T-helper 17 cell (primary cell): ENCODE data around the gene TDRD9. TPM values are rescaled to one million over a fixed set of nuclear protein-coding genes. Genes with fewer than 3 reads are reported as not detected.

Experiments used
- ATAC-seq: fragments of 150-1000 bp; cut with Tn5 transposase; 2 replicates; pipeline ENCODE4 v1.10.0; 2021; ENCODE audit warnings: mild to moderate bottlenecking, moderate library complexity
- DNase-seq, 3 donors: peaks; one replicate each; pipeline versions ENCODE4 v3.0.0 to v3.0.0-alpha.2; 2020 to 2021
- H3K9me3 ChIP-seq: one replicate; pipeline ENCODE4 v1.7.0; 2013; ENCODE audit warnings: low read length, mild to moderate bottlenecking; ENCODE audit not compliant: control insufficient read depth, poor library complexity, severe bottlenecking
- H3K27ac Mint-ChIP-seq: one replicate; pipeline ENCODE4 v1.8.0; 2022; ENCODE audit warnings: mild to moderate bottlenecking, moderate library complexity, mixed read lengths
- H3K27me3 Mint-ChIP-seq: one replicate; pipeline ENCODE4 v1.8.0; 2022; ENCODE audit warnings: mixed read lengths
- H3K36me3 Mint-ChIP-seq: one replicate; pipeline ENCODE4 v1.8.0; 2022; ENCODE audit warnings: low read depth, mixed read lengths
- H3K4me1 Mint-ChIP-seq: one replicate; pipeline ENCODE4 v1.8.0; 2022; ENCODE audit warnings: mild to moderate bottlenecking, mixed read lengths
- H3K4me3 Mint-ChIP-seq: one replicate; pipeline ENCODE4 v1.8.0; 2022; ENCODE audit warnings: mild to moderate bottlenecking, moderate library complexity, mixed read lengths
- total RNA-seq, 4 donors: library from RNA in 2 of 4; stranded (reverse) in 2 of 4; gene quantifications; one replicate each; pipeline ENCODE4 v1.2.3 and lab custom pipeline; 2022 to 2026

Gene TDRD9
- total RNA-seq, 2 donors from 2014 or later = 1.0 TPM; not detected in 1

GRCh38 chr14:103989964-103990363, 61.7 kb downstream of the TDRD9 start:
- peaks cover 3% of the 10 kb centered on the region for H3K4me1 Mint-ChIP-seq
- DNase-seq = no peak
- peaks cover 32% of the 10 kb centered on the region for H3K27me3 Mint-ChIP-seq
- no peak for ATAC-seq
- no peak overlapping the region for H3K27ac Mint-ChIP-seq
- peaks cover 2% of the 10 kb centered on the region for H3K36me3 Mint-ChIP-seq
- no peaks in the 10 kb centered on the region for H3K9me3 ChIP-seq
- no peak overlapping the region for H3K4me3 Mint-ChIP-seq

- peaks cover 3% of the 10 kb centered on the region for H3K4me1 Mint-ChIP-seq
- no peak overlapping the region for H3K4me3 Mint-ChIP-seq
- no peaks in the 10 kb centered on the region for H3K9me3 ChIP-seq
- DNase-seq (no peak), ATAC-seq (no peak)
- H3K27me3 Mint-ChIP-seq = peaks cover 39% of the 10 kb centered on the region
- H3K27ac Mint-ChIP-seq = no peak overlapping the region
- peaks cover 2% of the 10 kb centered on the region for H3K36me3 Mint-ChIP-seq
Observed at GRCh38 chr14:103994535-103995184, 66.4 kb downstream of the TDRD9 start.

GRCh38 chr14:103995876-103996275, 67.6 kb downstream of the TDRD9 start:
- no peak overlapping the region for H3K27ac Mint-ChIP-seq
- H3K27me3 Mint-ChIP-seq = peaks cover 30% of the 10 kb centered on the region
- H3K4me3 Mint-ChIP-seq = no peak overlapping the region
- no peak for ATAC-seq
- peaks cover 3% of the 10 kb centered on the region for H3K4me1 Mint-ChIP-seq
- DNase-seq = no peak
- H3K9me3 ChIP-seq = no peaks in the 10 kb centered on the region
- H3K36me3 Mint-ChIP-seq = peaks cover 2% of the 10 kb centered on the region

- Mint-ChIP-seq H3K27ac (no peak overlapping the region), H3K4me3 (no peak overlapping the region), H3K4me1 (peaks cover 3% of the 10 kb centered on the region), H3K36me3 (peaks cover 2% of the 10 kb centered on the region), H3K27me3 (peaks cover 33% of the 10 kb centered on the region)
- ATAC-seq (no peak), DNase-seq (no peak)
- no peaks in the 10 kb centered on the region for H3K9me3 ChIP-seq
Observed at GRCh38 chr14:103997391-103997790, 69.1 kb downstream of the TDRD9 start.

- ATAC-seq (no peak), DNase-seq (no peak)
- Mint-ChIP-seq H3K27ac (no peak overlapping the region), H3K27me3 (peaks cover 36% of the 10 kb centered on the region), H3K4me1 (peaks cover 3% of the 10 kb centered on the region), H3K36me3 (peaks cover 2% of the 10 kb centered on the region), H3K4me3 (no peak overlapping the region)
- H3K9me3 ChIP-seq = no peaks in the 10 kb centered on the region
Observed at GRCh38 chr14:103998027-103998426, 69.8 kb downstream of the TDRD9 start.

- Mint-ChIP-seq H3K4me1 (no peaks in the 10 kb centered on the region), H3K27ac (no peak overlapping the region), H3K4me3 (no peak overlapping the region), H3K36me3 (no peaks in the 10 kb centered on the region), H3K27me3 (peaks cover 25% of the 10 kb centered on the region)
- no peak for DNase-seq
- ATAC-seq = no peak
- H3K9me3 ChIP-seq = no peaks in the 10 kb centered on the region
Observed at GRCh38 chr14:103999795-104000440, 71.7 kb downstream of the TDRD9 start.

DNA sequence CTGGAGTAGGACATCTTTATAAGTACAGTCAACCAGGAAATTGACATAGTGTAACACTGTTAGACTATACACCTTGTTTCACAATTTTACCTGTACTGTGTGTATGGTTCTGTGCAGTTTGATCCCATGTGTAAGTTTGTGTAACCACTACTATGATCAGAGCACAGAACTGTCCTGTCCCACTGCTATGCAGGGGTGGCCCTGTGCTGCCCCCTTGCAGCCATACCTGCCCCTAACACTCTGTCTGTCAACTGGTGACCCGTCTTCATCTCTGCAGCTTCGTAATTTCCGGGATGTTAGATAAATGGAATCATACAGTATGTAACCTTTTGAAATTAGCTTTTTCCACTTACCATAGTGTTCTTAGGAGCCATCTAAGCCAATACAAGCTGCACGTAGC, 72.7 kb downstream of the TDRD9 start:
- Mint-ChIP-seq H3K4me1 (peaks cover 5% of the 10 kb centered on the region), H3K36me3 (peaks cover 3% of the 10 kb centered on the region), H3K27ac (no peak overlapping the region), H3K4me3 (no peak overlapping the region), H3K27me3 (peaks cover 36% of the 10 kb centered on the region)
- DNase-seq (no peak), ATAC-seq (no peak)
- no peaks in the 10 kb centered on the region for H3K9me3 ChIP-seq

DNA sequence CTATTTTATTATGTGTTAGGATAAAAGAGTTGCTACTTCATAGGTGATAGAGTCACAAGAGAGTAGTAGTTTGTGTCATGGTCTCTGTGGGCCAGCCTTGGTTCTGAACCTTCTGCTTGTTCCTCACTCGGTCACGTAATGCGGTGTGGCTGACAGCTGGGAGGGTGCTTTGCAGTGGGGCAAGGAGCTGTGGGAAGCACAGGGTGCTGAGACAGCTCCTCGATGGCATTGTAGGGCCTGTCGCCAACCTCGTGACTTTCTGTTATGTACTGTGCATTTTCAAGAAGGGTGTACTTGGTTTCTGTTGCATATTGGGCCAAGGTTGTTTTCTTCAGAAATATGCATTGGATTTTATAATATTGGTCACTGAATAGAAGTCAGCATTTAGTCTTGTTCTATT, 75.4 kb downstream of the TDRD9 start:
- DNase-seq = no peak
- H3K9me3 ChIP-seq = no peaks in the 10 kb centered on the region
- no peak overlapping the region for H3K4me3 Mint-ChIP-seq
- H3K27me3 Mint-ChIP-seq = peaks cover 43% of the 10 kb centered on the region
- H3K27ac Mint-ChIP-seq = no peak overlapping the region
- H3K36me3 Mint-ChIP-seq = peaks cover 3% of the 10 kb centered on the region
- H3K4me1 Mint-ChIP-seq = peaks cover 5% of the 10 kb centered on the region
- ATAC-seq = no peak

DNA sequence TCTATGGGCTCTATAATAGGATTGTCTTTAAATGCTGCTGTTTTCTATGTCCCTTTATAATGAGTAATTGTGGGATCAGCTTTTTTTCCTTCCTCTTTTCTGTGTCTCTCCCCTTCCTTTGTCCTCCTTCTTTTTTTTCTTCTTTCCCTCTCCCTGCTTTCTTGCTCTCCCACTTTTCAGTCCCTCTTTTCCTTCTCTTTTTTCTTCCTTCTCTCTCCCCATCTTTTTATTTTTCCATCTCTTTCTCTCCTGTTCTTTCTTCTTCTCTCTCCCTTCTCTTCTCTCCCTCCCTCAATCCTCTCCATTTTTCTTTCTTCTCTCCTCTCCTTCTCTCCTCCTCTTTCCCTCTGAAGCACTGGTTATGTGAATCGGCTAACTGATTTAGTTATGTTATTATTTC, 76.6 kb downstream of the TDRD9 start:
- no peak for DNase-seq
- Mint-ChIP-seq H3K27ac (no peak overlapping the region), H3K27me3 (peaks cover 35% of the 10 kb centered on the region), H3K36me3 (peaks cover 3% of the 10 kb centered on the region), H3K4me1 (peaks cover 5% of the 10 kb centered on the region), H3K4me3 (no peak overlapping the region)
- ATAC-seq = no peak
- no peaks in the 10 kb centered on the region for H3K9me3 ChIP-seq

DNA sequence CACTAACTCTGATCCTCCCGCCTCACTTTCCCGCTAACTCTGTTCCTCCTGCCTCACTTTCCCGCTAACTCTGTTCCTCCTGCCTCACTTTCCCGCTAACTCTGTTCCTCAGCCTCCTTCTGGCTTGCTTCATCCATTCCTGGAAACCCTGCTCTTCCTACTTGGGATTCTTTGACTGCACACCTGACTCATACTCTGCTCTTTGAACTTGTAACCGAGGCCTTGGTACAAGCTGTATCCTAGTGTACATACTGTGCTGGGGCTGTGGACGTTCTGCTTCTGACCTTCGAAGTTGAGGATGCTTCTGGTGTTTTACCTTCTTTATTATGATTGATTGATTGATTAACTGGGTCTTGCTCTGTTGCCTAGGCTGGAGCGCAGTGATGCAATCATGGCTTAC, 77.2 kb downstream of the TDRD9 start:
- ATAC-seq (no peak), DNase-seq (no peak)
- Mint-ChIP-seq H3K27ac (peak overlapping the region; percentile 57), H3K4me3 (no peak overlapping the region), H3K27me3 (peaks cover 35% of the 10 kb centered on the region), H3K4me1 (peaks cover 5% of the 10 kb centered on the region), H3K36me3 (peaks cover 3% of the 10 kb centered on the region)
- no peaks in the 10 kb centered on the region for H3K9me3 ChIP-seq

- Mint-ChIP-seq H3K4me3 (no peak overlapping the region), H3K27me3 (peaks cover 27% of the 10 kb centered on the region), H3K27ac (no peak overlapping the region), H3K36me3 (peaks cover 3% of the 10 kb centered on the region), H3K4me1 (peaks cover 5% of the 10 kb centered on the region)
- ATAC-seq (no peak), DNase-seq (no peak)
- no peaks in the 10 kb centered on the region for H3K9me3 ChIP-seq
Observed at GRCh38 chr14:104007121-104007520, 78.9 kb downstream of the TDRD9 start.

GRCh38 chr14:104009297-104009696, 81.0 kb downstream of the TDRD9 start:
- H3K36me3 Mint-ChIP-seq = peaks cover 3% of the 10 kb centered on the region
- ATAC-seq = no peak
- no peak for DNase-seq
- H3K4me3 Mint-ChIP-seq = no peak overlapping the region
- H3K9me3 ChIP-seq = no peaks in the 10 kb centered on the region
- peaks cover 5% of the 10 kb centered on the region for H3K4me1 Mint-ChIP-seq
- H3K27me3 Mint-ChIP-seq = peaks cover 28% of the 10 kb centered on the region
- no peak overlapping the region for H3K27ac Mint-ChIP-seq

DNA sequence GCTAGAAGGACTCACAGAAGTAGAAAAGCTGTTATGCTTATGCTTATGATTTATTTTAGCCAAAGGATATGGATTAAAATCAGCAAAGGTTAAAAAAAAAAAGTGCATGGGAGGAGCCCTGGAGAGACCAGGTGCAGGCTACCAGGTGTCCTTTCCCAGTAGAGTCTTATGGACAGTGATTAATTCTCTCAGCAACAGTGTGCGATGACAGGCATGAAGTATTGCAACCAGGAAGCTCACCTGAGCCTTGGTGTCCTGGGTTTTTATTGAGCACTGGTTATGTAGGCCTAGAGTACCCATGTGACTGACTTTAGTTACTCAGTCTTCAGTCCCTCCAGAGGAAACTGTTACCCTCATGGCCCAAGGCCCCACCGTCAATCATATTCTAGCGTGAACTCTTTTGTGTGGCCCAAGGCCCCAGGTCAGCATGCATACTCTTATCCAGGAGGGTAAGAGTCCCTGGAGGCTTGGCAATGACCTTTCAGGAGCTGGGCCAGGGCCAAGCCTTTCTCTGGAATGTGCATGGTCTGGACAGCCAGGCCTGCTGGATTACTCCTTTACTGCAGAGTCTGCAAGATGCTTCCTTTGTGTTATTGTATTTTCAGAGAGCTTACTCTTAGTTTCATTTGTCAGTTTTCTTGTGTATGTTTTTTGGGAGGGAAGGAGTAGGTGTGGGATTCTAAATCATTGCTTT, 83.7 kb downstream of the TDRD9 start:
- no peak overlapping the region for H3K27ac Mint-ChIP-seq
- no peak for ATAC-seq
- no peaks in the 10 kb centered on the region for H3K9me3 ChIP-seq
- H3K27me3 Mint-ChIP-seq = peaks cover 34% of the 10 kb centered on the region
- peaks cover 3% of the 10 kb centered on the region for H3K36me3 Mint-ChIP-seq
- no peaks in the 10 kb centered on the region for H3K4me1 Mint-ChIP-seq
- no peak overlapping the region for H3K4me3 Mint-ChIP-seq
- no peak for DNase-seq
